Measurements from ENCODE around the gene HS6ST1.
A peak's percentile ranks its signal among the peaks of the same experiment; 100 is the strongest.
"Not testable (repeated sequence)": the region's sequence is repeated elsewhere in the genome, so short reads cannot be mapped to it uniquely, and the experiment has no call there.

HS6ST1 gene

GRCh38 chr2:128320906-128321771, 2.5 kb upstream of the HS6ST1 start:
- no peak for DNase-seq

- no peak for DNase-seq
These were observed 1.7 kb upstream of the HS6ST1 start for GRCh38 chr2:128320192-128320905.

- no peak for DNase-seq
These were observed 1.0 kb upstream of the HS6ST1 start for GRCh38 chr2:128319631-128320191.

GRCh38 chr2:128318245-128318644, 423 bp downstream of the HS6ST1 start:
- not testable (repeated sequence) for DNase-seq

- not testable (repeated sequence) for DNase-seq
These were observed 806 bp downstream of the HS6ST1 start for GRCh38 chr2:128317899-128318225.

- peak; percentile 52 for DNase-seq
These were observed 1.3 kb downstream of the HS6ST1 start for GRCh38 chr2:128317181-128317898.

GRCh38 chr2:128316777-128317180, 1.9 kb downstream of the HS6ST1 start:
- no peak for DNase-seq

- DNase-seq: no peak
These were observed 2.6 kb downstream of the HS6ST1 start for GRCh38 chr2:128315829-128316776.

- DNase-seq: no peak
These were observed 3.4 kb downstream of the HS6ST1 start for GRCh38 chr2:128315122-128315828.

GRCh38 chr2:128314348-128315121, 4.1 kb downstream of the HS6ST1 start:
- DNase-seq: no peak

GRCh38 chr2:128313931-128314347, 4.7 kb downstream of the HS6ST1 start:
- no peak for DNase-seq

GRCh38 chr2:128313091-128313836, 5.4 kb downstream of the HS6ST1 start:
- DNase-seq: no peak

- no peak for DNase-seq
These were observed 6.3 kb downstream of the HS6ST1 start for GRCh38 chr2:128312411-128312810.

GRCh38 chr2:128311755-128312341, 6.8 kb downstream of the HS6ST1 start:
- DNase-seq: no peak

GRCh38 chr2:128311216-128311754, 7.4 kb downstream of the HS6ST1 start:
- DNase-seq: no peak

- DNase-seq: no peak
These were observed 7.9 kb downstream of the HS6ST1 start for GRCh38 chr2:128310761-128311160.

GRCh38 chr2:128310094-128310716, 8.5 kb downstream of the HS6ST1 start:
- no peak for DNase-seq

GRCh38 chr2:128309280-128310093, 9.2 kb downstream of the HS6ST1 start:
- DNase-seq: no peak

Measured in stimulated activated CD4-positive, alpha-beta T cell treated with anti-CD3 and anti-CD28 coated beads, Interleukin-4, amount 100 ng/mL, for 1 hour (primary cell).